Mesenchymal stem cell (in vitro differentiated cells and primary cell): ENCODE results near the gene ZNF221.
"Not testable (repeated sequence)": the region's sequence is repeated elsewhere in the genome, so short reads cannot be mapped to it uniquely, and the experiment has no call there.

Experiments
- DNase-seq: peaks from one replicate; pipeline ENCODE4 v3.0.0-alpha.2; 2013
- H2AFZ ChIP-seq: one replicate; pipeline ENCODE4 v1.6.1; 2013; ENCODE audit warnings: low read depth, mild to moderate bottlenecking, control low read depth, inconsistent platforms, low read length, moderate library complexity
- H2AK5ac ChIP-seq: 2 replicates; pipeline ENCODE4 v1.6.1; 2013; ENCODE audit warnings: low read length, moderate library complexity, mild to moderate bottlenecking, inconsistent platforms; ENCODE audit not compliant: severe bottlenecking
- H2BK120ac ChIP-seq: one replicate; pipeline ENCODE4 v1.6.1; 2013; ENCODE audit warnings: low read depth, mild to moderate bottlenecking, inconsistent platforms, low read length, moderate library complexity
- H2BK12ac ChIP-seq, 2 experiments: one replicate each; pipeline ENCODE4 v1.6.1; 2013; ENCODE audit warnings: inconsistent platforms in 2 of 2, low read length in 2 of 2, mild to moderate bottlenecking in 2 of 2, moderate library complexity in 2 of 2, control low read depth in 1 of 2
- H2BK15ac ChIP-seq: one replicate; pipeline ENCODE4 v1.6.1; 2013; ENCODE audit warnings: mild to moderate bottlenecking, low read depth, inconsistent platforms; ENCODE audit not compliant: poor library complexity, severe bottlenecking
- H2BK5ac ChIP-seq: 2 replicates; pipeline ENCODE4 v1.6.1; 2013; ENCODE audit warnings: low read depth, mild to moderate bottlenecking, low read length, control low read depth, inconsistent platforms; ENCODE audit not compliant: poor library complexity, severe bottlenecking
- H3K14ac ChIP-seq, 2 experiments: one replicate each; pipeline ENCODE4 v1.6.1; 2013; ENCODE audit warnings: inconsistent platforms in 2 of 2, low read length in 2 of 2, control low read depth in 1 of 2, mild to moderate bottlenecking in 1 of 2, moderate library complexity in 1 of 2
- H3K18ac ChIP-seq, 2 experiments: one replicate each; pipeline ENCODE4 v1.6.1; 2013; ENCODE audit warnings: inconsistent platforms in 2 of 2, low read length in 2 of 2, control low read depth in 1 of 2, low read depth in 1 of 2, mild to moderate bottlenecking in 1 of 2
- H3K23ac ChIP-seq, 2 experiments: one replicate each; pipeline ENCODE4 v1.6.1; 2013; ENCODE audit warnings: inconsistent platforms in 2 of 2, low read length in 2 of 2, mild to moderate bottlenecking in 2 of 2, moderate library complexity in 2 of 2, control low read depth in 1 of 2
- H3K27ac ChIP-seq: 2 replicates; pipeline ENCODE4 v1.5.1; 2013; ENCODE audit warnings: mild to moderate bottlenecking, moderate library complexity, low read length, control low read depth, inconsistent platforms; ENCODE audit not compliant: poor library complexity, severe bottlenecking
- H3K27me3 ChIP-seq, 2 experiments: 2 replicates each; pipeline versions ENCODE4 v1.6.1 to v1.7.0; 2013; ENCODE audit warnings: low read length in 2 of 2, mild to moderate bottlenecking in 2 of 2, moderate library complexity in 2 of 2, control low read depth in 1 of 2, inconsistent platforms in 1 of 2; ENCODE audit not compliant: control insufficient read depth in 1 of 2, insufficient read depth in 1 of 2
- H3K36me3 ChIP-seq, 2 experiments: 2 replicates each; pipeline versions ENCODE4 v1.6.1 to v1.7.0; 2013; ENCODE audit warnings: low read length in 2 of 2, control low read depth in 1 of 2, inconsistent platforms in 1 of 2, low read depth in 1 of 2, mild to moderate bottlenecking in 1 of 2; ENCODE audit not compliant: insufficient read depth in 2 of 2, control insufficient read depth in 1 of 2
- H3K4ac ChIP-seq, 2 experiments: one replicate each; pipeline ENCODE4 v1.6.1; 2013; ENCODE audit warnings: inconsistent platforms in 2 of 2, low read length in 2 of 2, mild to moderate bottlenecking in 2 of 2, moderate library complexity in 2 of 2, control low read depth in 1 of 2, low read depth in 1 of 2
- H3K4me1 ChIP-seq: 2 replicates; pipeline ENCODE4 v1.6.1; 2013; ENCODE audit warnings: low read depth, low read length, control low read depth; ENCODE audit not compliant: control insufficient read depth, insufficient read depth
- H3K4me2 ChIP-seq: 2 replicates; pipeline ENCODE4 v1.6.1; 2013; ENCODE audit warnings: low read length, mild to moderate bottlenecking, inconsistent platforms; ENCODE audit not compliant: poor library complexity, severe bottlenecking
- H3K4me3 ChIP-seq, 2 experiments: 2 replicates each; pipeline versions ENCODE4 v1.5.1 to v1.7.0; 2013; ENCODE audit warnings: low read length in 2 of 2, mild to moderate bottlenecking in 2 of 2, control low read depth in 1 of 2, low read depth in 1 of 2; ENCODE audit not compliant: insufficient read depth in 1 of 2
- H3K79me1 ChIP-seq: replicated peaks from 2 replicates; pipeline ENCODE4 v1.6.1; 2013; ENCODE audit warnings: mild to moderate bottlenecking, control low read depth, low read length, inconsistent platforms; ENCODE audit not compliant: poor library complexity, severe bottlenecking
- H3K9ac ChIP-seq: 2 replicates; pipeline ENCODE4 v1.7.0; 2013; ENCODE audit warnings: mild to moderate bottlenecking, low read length, moderate library complexity
- H3K9me3 ChIP-seq: 2 replicates; pipeline ENCODE4 v1.7.0; 2013; ENCODE audit warnings: mild to moderate bottlenecking, low read length; ENCODE audit not compliant: control insufficient read depth
- H4K8ac ChIP-seq: one replicate; pipeline ENCODE4 v1.6.1; 2013; ENCODE audit warnings: inconsistent platforms, mild to moderate bottlenecking, low read length, moderate library complexity
- H4K91ac ChIP-seq: one replicate; pipeline ENCODE4 v1.6.1; 2013; ENCODE audit warnings: mild to moderate bottlenecking, low read length, inconsistent platforms
- WGBS: methylation state at CpG from one replicate; pipeline ENCODE4 v1.1.7; 2013; ENCODE audit warnings: mixed read lengths; 5-methylcytosine and 5-hydroxymethylcytosine counted together

The ZNF221 gene

DNA sequence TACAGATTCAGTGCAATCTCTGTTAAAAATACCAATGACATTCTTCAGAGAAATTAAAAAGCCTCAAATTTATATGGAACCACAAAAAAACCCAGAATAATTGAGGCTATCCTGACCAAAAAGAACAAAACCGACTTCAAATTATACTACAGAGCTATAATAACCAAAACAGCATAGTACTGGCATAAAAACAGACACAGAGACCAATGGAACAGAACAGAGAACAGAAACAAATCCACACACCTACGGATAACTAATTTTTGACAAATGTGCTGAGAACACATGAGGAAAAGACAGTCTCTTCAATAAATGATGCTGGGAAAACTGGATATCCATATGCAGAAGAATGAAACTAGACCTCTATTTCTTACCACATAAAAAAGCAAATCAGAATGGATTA is 1.2 kb upstream of the ZNF221 start:
- H3K9me3 ChIP-seq = peaks cover 16% of the 10 kb centered on the region
- H3K4me1 ChIP-seq = not testable (repeated sequence)

DNA sequence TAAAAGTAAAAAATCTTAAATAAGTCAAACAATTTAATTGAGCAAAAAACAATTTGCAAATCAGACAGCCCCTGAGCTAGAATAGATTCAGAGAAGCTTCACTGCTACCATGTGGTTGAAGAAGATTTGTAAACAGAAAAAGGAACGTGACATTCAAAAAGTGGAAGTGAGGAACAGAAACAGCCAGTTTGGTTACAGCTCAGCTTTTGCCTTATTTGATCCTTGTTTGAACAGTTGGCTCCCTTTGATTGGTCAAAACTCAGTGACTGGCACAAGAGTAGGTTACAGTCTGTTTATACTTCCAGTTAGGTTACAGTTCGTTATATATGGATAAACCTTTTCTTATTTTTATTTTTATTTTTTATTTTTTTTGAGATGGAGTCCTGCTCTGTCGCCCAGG is 5.8 kb downstream of the ZNF221 start:
- Histone ChIP-seq H2AK5ac (no peak overlapping the region), H4K8ac (no peak overlapping the region), H2BK5ac (no peak overlapping the region), H3K14ac (no peak overlapping the region), H2BK120ac (no peak overlapping the region), H3K27me3 (no peaks in the 10 kb centered on the region), H3K4me3 (no peak overlapping the region), H4K91ac (no peak overlapping the region), H2BK15ac (no peak overlapping the region), H2AFZ (no peak overlapping the region), H3K4me1 (no peaks in the 10 kb centered on the region), H3K18ac (no peak overlapping the region), H3K9ac (no peak overlapping the region), H3K4ac (no peak overlapping the region), H3K9me3 (peaks cover 34% of the 10 kb centered on the region), H3K23ac (no peak overlapping the region), H2BK12ac (no peak overlapping the region), H3K79me1 (peaks cover 34% of the 10 kb centered on the region), H3K36me3 (peaks cover 9 to 13% of the 10 kb centered on the region in 2 experiments), H3K27ac (no peak overlapping the region), H3K4me2 (no peak overlapping the region)
- DNase-seq = no peak
- WGBS = 92% methylated on average over 2 of the region's 3 CpGs

More for the DNA sequence above, 1.2 kb upstream of the ZNF221 start:
- not testable (repeated sequence) for H3K4ac ChIP-seq, H3K9ac ChIP-seq, H2BK5ac ChIP-seq, H3K4me3 ChIP-seq, H3K27ac ChIP-seq, H3K36me3 ChIP-seq, H2BK15ac ChIP-seq, H3K14ac ChIP-seq, H2AFZ ChIP-seq, H2AK5ac ChIP-seq, H2BK120ac ChIP-seq, H4K91ac ChIP-seq, H3K4me2 ChIP-seq, H2BK12ac ChIP-seq, DNase-seq, H3K18ac ChIP-seq, H3K23ac ChIP-seq, H4K8ac ChIP-seq, H3K27me3 ChIP-seq
- WGBS = 62% methylated on average over 1 of the region's 2 CpGs
- H3K79me1 ChIP-seq = peaks cover 10% of the 10 kb centered on the region

DNA sequence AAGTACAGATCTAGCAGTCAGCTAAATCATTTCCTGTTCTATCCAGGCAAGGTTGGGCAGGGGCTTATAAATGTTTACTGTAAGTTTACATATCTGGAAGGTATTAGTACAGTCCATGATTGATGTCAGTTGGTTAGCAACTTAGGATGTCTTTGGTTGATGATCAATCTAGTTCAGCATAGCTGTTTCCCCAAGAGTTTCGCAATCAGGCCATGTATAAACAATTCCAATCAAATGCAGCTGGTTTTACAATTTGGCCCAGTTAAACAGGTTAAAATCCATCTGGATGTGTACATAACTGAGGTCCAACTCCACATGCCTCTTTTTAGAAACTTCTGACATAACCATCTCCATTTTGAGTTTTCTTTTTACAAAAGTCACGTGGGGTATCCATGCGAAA is 6.9 kb downstream of the ZNF221 start:
- Histone ChIP-seq H2BK5ac (no peak overlapping the region), H3K9ac (no peak overlapping the region), H3K4me2 (no peak overlapping the region), H3K14ac (no peak overlapping the region), H3K4me3 (peak overlapping the region in 1 of 2 experiments; percentile 38), H4K8ac (no peak overlapping the region), H3K4me1 (no peaks in the 10 kb centered on the region), H2AFZ (no peak overlapping the region), H3K4ac (no peak overlapping the region), H2BK12ac (no peak overlapping the region), H3K79me1 (peaks cover 29% of the 10 kb centered on the region), H3K23ac (no peak overlapping the region), H3K9me3 (peaks cover 44% of the 10 kb centered on the region), H3K27ac (no peak overlapping the region), H4K91ac (no peak overlapping the region), H2BK120ac (no peak overlapping the region), H2AK5ac (no peak overlapping the region), H3K27me3 (no peaks in the 10 kb centered on the region), H2BK15ac (no peak overlapping the region), H3K36me3 (peaks cover 13 to 15% of the 10 kb centered on the region in 2 experiments), H3K18ac (no peak overlapping the region)
- peak; percentile 56 for DNase-seq
- WGBS = over 99% methylated on average over 3 of the region's 3 CpGs

DNA sequence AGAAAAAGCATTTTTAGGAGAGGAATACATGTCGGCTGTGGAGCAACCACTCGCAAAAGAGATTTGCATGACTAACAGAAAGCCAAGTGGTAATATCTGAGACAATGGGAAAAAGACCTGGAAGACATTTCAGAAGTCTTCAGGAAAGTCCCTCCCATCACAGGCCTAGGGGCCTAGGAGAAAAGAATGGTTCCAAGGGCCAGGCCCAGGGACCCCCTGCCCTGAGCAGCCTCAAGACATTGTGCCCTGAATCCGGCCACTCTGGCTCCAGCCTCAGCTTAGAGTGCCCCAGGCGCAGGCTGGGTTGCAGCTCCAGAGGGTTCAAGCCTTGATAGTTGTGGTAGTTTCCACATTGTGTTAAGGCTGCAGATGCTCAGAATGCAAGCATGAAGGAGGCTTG is 9.4 kb downstream of the ZNF221 start:
- H3K36me3 ChIP-seq = peaks cover 11 to 38% of the 10 kb centered on the region in 2 experiments
- H4K8ac ChIP-seq = no peak overlapping the region
- H2AFZ ChIP-seq = no peak overlapping the region
- H4K91ac ChIP-seq = no peak overlapping the region
- WGBS = 72% methylated on average over 4 of the region's 4 CpGs
- H3K4me1 ChIP-seq = no peaks in the 10 kb centered on the region
- H3K27me3 ChIP-seq = no peaks in the 10 kb centered on the region
- H3K18ac ChIP-seq = no peak overlapping the region
- no peak overlapping the region for H3K4me2 ChIP-seq
- H3K14ac ChIP-seq = no peak overlapping the region
- H2BK5ac ChIP-seq = no peak overlapping the region
- no peak for DNase-seq
- H3K27ac ChIP-seq = no peak overlapping the region
- H3K79me1 ChIP-seq = peaks cover 22% of the 10 kb centered on the region
- H3K9ac ChIP-seq = no peak overlapping the region
- H3K4ac ChIP-seq = no peak overlapping the region
- no peak overlapping the region for H2BK12ac ChIP-seq
- H3K4me3 ChIP-seq = peak overlapping the region in 1 of 2 experiments; percentile 10
- H3K9me3 ChIP-seq = peaks cover 66% of the 10 kb centered on the region
- H2BK120ac ChIP-seq = no peak overlapping the region
- no peak overlapping the region for H2BK15ac ChIP-seq
- no peak overlapping the region for H2AK5ac ChIP-seq
- no peak overlapping the region for H3K23ac ChIP-seq
